Measurements from ENCODE around the gene BCL2.

DNA sequence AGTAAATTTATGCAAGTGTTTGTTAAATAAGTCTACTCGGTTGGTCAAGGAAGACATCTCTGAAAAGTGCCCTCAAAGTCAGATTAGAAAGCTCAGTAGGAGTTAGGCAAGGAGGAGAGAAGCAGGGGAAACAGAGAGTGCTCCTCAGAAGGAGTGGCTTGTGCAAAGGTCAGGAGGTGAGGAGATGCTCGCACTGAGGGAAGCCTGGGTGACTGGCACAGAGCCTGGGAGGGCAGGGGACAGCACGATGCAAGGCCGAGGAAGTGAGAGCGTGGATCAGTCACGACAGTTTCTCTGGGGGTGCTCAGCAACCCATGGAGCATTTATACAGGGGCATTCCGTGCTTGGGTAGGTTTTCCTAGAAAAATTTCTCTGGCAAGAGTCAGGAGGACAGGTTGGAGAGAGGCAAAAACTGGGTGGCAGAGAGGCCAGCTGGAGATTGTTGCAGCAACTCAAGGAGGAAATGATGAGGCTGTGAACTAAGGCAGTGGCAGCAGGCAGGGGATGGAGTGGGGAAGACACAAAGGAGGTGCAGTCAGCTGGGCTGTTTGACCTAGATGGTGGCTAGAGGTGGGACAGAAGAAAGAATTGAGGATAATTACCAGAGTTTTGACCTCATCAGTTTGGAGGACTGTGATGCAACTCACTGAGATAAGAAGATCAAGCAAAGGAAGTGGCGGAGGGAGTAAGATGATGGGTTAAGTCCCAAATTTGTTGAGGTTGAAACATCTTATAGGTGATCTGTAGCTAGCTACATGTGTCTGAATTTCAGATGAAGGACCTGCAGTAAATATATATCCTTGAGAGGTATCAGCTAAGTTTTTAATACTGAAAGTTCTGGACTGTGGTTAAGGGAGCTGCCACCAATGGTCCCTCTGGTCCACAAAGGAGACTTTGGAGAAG is 52.4 kb downstream of the BCL2 start:
- TF ChIP-seq, protein P1, sequence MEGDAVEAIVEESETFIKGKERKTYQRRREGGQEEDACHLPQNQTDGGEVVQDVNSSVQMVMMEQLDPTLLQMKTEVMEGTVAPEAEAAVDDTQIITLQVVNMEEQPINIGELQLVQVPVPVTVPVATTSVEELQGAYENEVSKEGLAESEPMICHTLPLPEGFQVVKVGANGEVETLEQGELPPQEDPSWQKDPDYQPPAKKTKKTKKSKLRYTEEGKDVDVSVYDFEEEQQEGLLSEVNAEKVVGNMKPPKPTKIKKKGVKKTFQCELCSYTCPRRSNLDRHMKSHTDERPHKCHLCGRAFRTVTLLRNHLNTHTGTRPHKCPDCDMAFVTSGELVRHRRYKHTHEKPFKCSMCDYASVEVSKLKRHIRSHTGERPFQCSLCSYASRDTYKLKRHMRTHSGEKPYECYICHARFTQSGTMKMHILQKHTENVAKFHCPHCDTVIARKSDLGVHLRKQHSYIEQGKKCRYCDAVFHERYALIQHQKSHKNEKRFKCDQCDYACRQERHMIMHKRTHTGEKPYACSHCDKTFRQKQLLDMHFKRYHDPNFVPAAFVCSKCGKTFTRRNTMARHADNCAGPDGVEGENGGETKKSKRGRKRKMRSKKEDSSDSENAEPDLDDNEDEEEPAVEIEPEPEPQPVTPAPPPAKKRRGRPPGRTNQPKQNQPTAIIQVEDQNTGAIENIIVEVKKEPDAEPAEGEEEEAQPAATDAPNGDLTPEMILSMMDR (IDR thresholded peaks at IDR 0.05), result no peak
- TF ChIP-seq POLR2A (IDR thresholded peaks at IDR 0.05), result no peak
